Measurements from ENCODE around the gene RPL36.
"Not testable (repeated sequence)": the region's sequence is repeated elsewhere in the genome, so short reads cannot be mapped to it uniquely, and the experiment has no call there.

Gene RPL36

GRCh38 chr19:5706876-5707573 lies 16.9 kb downstream of the RPL36 start:
- DNase-seq (ENCODE audit: low spot score): no peak

GRCh38 chr19:5707576-5708575 lies 17.8 kb downstream of the RPL36 start:
- no peak for DNase-seq (ENCODE audit: low spot score)

DNA sequence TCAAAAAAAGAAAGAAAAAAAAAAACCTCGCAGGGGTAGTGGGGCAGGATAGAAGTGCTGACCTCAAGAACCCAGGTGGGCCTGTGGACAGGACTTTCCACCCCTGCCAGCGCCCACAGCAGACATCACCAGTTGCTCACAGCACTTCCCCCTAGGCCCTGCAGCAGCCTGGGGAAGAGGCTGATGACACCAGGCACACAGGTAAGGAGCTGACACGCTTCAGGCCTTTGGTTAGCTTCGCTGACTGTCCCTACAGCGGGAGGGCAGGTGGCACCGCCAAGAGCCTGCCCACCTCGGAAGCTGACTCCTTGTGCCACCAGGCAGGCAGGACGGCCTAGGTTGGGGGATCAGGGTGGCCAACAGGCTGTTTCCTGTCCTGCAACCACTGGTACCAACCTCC lies 20.9 kb downstream of the RPL36 start:
- DNase-seq (ENCODE audit: low spot score): no peak

DNA sequence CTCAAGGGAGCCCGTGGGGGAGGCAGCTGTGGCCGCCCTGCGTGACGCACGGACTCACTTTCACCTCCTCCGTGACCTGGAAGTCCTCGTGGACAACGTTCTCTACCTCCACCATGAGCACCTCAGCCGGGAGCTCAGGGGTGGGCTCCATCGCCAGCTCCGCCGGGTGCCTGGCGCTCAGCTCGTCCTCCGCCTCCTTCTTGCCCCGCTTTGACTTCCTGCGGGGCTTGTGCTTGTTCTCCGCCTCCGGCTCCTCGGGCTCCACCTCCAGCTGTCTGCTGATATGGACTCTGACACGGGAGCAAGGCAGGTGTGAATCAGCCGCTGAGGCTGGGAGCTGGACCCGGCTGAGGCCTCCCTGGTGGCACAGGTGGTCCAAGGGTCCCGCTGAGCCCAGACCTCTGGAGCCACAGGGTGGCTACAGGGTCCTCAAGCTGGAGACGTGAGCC lies 21.6 kb downstream of the RPL36 start:
- DNase-seq (ENCODE audit: low spot score): no peak

- no peak for DNase-seq (ENCODE audit: low spot score)
Observed at GRCh38 chr19:5713228-5713627, 23.1 kb downstream of the RPL36 start.

DNA sequence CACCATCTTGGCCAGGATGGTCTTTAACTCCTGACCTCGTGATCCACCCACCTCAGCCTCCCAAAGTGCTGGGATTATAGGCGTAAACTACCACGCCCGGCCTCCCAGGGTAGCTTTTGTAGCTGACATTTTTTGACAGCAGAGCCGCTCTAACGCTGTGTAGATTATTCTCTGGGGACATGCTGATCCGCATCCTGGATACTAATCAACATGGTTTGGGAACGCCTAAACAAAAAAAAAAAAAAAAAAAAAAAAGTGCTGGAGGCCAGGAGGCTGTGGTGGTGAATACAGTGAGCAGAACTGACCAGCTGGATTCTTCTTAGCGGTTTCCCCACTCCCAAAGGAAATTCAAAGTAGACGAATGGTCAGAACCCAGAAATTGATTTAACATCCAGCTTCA lies 24.7 kb downstream of the RPL36 start:
- DNase-seq (ENCODE audit: low spot score): no peak

- no peak for DNase-seq (ENCODE audit: low spot score)
Observed at GRCh38 chr19:5717215-5717935, 27.3 kb downstream of the RPL36 start.

DNA sequence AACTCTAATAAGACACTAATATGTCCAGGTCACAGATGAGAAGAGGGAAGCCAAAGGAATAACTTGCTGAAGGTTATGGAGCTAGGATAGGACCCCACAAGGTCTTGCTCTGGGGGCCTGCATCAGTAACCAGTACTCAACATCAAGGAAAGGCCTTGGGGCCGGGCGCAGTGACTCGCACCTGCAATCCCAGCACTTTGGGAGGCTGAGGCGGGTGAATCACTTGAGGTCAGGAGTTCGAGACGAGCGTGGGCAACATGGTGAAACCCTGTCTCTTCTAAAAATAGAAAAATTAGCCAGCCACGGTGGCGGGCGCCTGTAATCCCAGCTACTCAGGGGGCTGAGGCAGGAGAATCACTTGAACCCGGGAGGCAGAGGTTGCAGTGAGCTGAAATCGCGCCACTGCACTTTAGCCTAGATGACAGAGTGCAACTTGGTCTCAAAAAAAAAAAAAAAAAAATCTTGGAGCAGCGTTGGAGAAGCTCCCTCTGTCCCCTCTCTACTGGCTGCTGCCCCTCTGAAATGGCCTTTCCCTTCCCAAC lies 28.0 kb downstream of the RPL36 start:
- no peak for DNase-seq (ENCODE audit: low spot score)

GRCh38 chr19:5718579-5719273 lies 28.6 kb downstream of the RPL36 start:
- no peak for DNase-seq (ENCODE audit: low spot score)

- peak; percentile 38 for DNase-seq (ENCODE audit: low spot score)
Observed at GRCh38 chr19:5719274-5719960, 29.3 kb downstream of the RPL36 start.

DNA sequence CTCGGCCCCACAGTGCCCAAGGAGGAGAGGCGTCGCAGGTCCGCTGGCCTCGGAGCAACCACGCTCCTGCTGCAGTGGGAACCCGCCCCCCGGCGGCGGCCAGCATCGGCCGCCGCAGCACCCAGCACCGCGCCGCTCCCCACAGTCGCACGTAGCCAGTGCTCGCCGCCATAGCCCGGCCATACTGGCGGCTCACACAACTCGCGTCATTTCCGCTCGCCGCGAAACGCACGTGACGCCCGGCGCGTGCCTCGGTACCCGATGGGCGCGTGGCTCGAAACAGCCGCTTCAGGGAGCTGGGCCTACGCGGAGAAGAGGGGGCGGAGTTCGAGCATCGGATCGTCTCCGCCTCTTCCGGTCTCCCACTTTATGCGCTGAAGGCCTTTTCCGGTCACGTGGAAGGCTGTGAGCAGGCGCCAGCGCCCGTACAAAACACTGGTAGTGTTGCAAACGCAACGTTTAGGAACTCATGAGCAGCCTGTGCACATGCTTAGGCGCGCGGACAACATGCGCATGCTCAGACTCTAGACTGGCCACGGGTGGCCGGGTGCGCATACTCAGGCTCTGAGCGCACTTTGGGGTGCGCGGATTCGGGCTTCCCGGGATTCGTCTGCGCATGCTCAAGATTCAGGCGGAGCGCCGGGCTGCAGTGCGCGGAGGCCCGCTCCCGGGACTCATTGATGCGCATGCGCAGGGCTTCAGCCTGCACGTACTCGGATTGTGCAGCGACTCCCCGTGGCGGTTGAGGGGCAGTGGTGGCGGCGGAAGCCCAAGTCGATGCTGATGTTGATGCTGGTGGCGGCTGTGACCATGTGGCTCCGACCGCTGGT lies 30.1 kb downstream of the RPL36 start, which contains the start of the genes CATSPERD and LONP1:
TSS of gene CATSPERD (plus strand) at position 677 of the 830 bp plus-strand sequence. CDS start at position 778, 101 bp downstream.
TSS of gene LONP1 (minus strand) at position 186 of the 830 bp plus-strand sequence. CDS start at position 172, 14 bp downstream.
- DNase-seq (ENCODE audit: low spot score): peak; percentile 99

GRCh38 chr19:5727453-5728050 lies 37.5 kb downstream of the RPL36 start:
- DNase-seq (ENCODE audit: low spot score): no peak

DNA sequence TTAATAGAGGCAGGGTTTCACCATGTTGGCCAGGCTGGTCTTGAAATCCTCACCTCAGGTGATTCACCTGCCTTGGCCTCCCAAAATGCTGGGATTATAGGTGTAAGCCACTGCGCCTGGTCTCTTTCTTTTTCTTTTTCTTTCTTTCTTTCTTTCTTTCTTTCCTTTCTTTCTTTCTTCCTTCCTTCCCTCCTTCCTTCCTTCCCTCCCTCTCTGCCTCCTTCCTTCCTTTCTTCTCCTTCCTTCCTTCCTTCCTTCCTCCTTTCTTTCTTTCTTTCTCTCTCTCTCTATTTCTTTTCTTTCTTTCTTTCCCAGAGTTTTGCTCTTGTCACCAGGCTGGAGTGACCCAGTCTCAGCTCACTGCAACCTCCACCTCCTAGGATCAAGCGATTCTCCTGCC lies 43.1 kb downstream of the RPL36 start:
- DNase-seq (ENCODE audit: low spot score): not testable (repeated sequence)

DNA sequence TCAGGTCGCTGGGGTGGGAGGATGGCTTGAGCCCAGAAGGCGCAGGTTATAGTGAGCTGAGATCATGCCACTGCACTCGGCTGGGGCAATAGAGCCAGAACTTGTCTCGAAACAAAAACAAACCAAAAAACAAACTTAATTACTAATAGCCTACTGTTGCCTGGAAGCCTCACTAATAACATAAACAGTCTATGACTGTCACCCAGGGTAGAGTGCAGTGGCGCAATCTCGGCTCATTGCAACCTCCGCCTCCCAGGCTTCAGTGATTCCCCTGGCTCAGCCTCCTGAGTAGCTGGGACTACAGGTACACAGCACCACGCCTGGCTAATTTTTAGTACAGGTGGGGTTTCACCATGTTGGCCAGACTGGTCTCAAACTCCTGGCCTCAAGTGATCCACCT lies 48.3 kb downstream of the RPL36 start:
- no peak for DNase-seq (ENCODE audit: low spot score)
